B cell (primary cell): ENCODE measurements around the gene BIRC2. TPM values are rescaled to one million over a fixed set of nuclear protein-coding genes. Genes with fewer than 3 reads are reported as not detected.
A peak's percentile ranks its signal among the peaks of the same experiment; 100 is the strongest.

Experiments used
- ATAC-seq: fragments of 200-7000 bp; cut with Tn5 transposase; one replicate; pipeline ENCODE4 v1.10.0; 2021; ENCODE audit warnings: low read depth, mild to moderate bottlenecking, moderate number of reproducible peaks, moderate library complexity
- CTCF ChIA-PET: fragments of 350-600 bp; sonication (Branson Sonifier 250); formaldehyde crosslinking; loops from one replicate; lab custom pipeline; 2021; ENCODE audit warnings: antibody characterized with exemption, inconsistent platforms; lab: Charles Lee
- POLR2A ChIA-PET: fragments of 350-600 bp; sonication (Branson Sonifier 250); formaldehyde crosslinking; loops from one replicate; lab custom pipeline; 2021; ENCODE audit warnings: antibody characterized with exemption; lab: Charles Lee
- DNase-seq: peaks from one replicate; pipeline ENCODE4 v3.0.0; 2013
- H2AFZ ChIP-seq: 2 replicates; pipeline ENCODE4 v1.6.1; 2012; ENCODE audit warnings: mild to moderate bottlenecking, low read depth, low read length; ENCODE audit not compliant: insufficient read depth, poor library complexity, severe bottlenecking
- H3K27ac ChIP-seq, 2 donors: 1 replicate in 1 of 2; 2 replicates in 1 of 2; pipeline ENCODE4 v1.5.1; 2012 to 2013; ENCODE audit warnings: low read length in 2 of 2, mild to moderate bottlenecking in 2 of 2, moderate library complexity in 1 of 2
- H3K27me3 ChIP-seq, 4 experiments: fragments of 200-600 bp in 1 of 4; sonication (generic) in 1 of 4; replicated peaks in 1 of 4; 1 replicate in 2 of 4; 2 replicates in 2 of 4; pipeline versions ENCODE4 v1.6.1 to v1.7.0; 2013 to 2016; ENCODE audit warnings: low read length in 3 of 4, mild to moderate bottlenecking in 2 of 4, mixed read lengths in 1 of 4, moderate library complexity in 1 of 4; ENCODE audit not compliant: insufficient read depth in 4 of 4, control insufficient read depth in 3 of 4; ENCODE audit errors: control extremely low read depth in 1 of 4
- H3K36me3 ChIP-seq, 2 experiments: replicated peaks in 1 of 2; 1 replicate in 1 of 2; 2 replicates in 1 of 2; pipeline versions ENCODE4 v1.6.1 to v1.7.1; 2013; ENCODE audit warnings: low read length in 1 of 2; ENCODE audit not compliant: insufficient read depth in 2 of 2, control insufficient read depth in 1 of 2; ENCODE audit errors: control extremely low read depth in 1 of 2, extremely low read depth in 1 of 2
- H3K4me1 ChIP-seq, 2 donors: fragments of 200-600 bp in 1 of 2; sonication (generic) in 1 of 2; 1 replicate in 1 of 2; 2 replicates in 1 of 2; pipeline versions ENCODE4 v1.5.1 to v1.6.1; 2013 to 2017; ENCODE audit warnings: low read length in 2 of 2; ENCODE audit not compliant: control insufficient read depth in 2 of 2, insufficient read depth in 2 of 2
- H3K4me2 ChIP-seq: replicated peaks from 2 replicates; pipeline ENCODE3; 2012; ENCODE audit warnings: mild to moderate bottlenecking, low read depth, low read length; ENCODE audit not compliant: poor library complexity, severe bottlenecking
- H3K4me3 ChIP-seq, 5 experiments: fragments of 200-600 bp in 1 of 5; sonication (generic) in 1 of 5; 1 replicate in 3 of 5; 2 replicates in 2 of 5; pipeline versions ENCODE4 v1.5.1 to v1.7.0; 2011 to 2016; ENCODE audit warnings: low read length in 4 of 5, mild to moderate bottlenecking in 4 of 5, low read depth in 2 of 5, control low read depth in 1 of 5, moderate library complexity in 1 of 5; ENCODE audit not compliant: insufficient read depth in 1 of 5; ENCODE audit errors: control extremely low read depth in 1 of 5, extremely low read depth in 1 of 5
- H3K79me2 ChIP-seq: fragments of 200-600 bp; sonication (generic); one replicate; pipeline ENCODE4 v1.6.0; 2016; ENCODE audit warnings: low read length; ENCODE audit not compliant: control insufficient read depth, insufficient read depth
- H3K9ac ChIP-seq: fragments of 200-600 bp; sonication (generic); 2 replicates; pipeline ENCODE4 v1.6.1; 2017; ENCODE audit warnings: mild to moderate bottlenecking, low read length, moderate library complexity
- H3K9me3 ChIP-seq, 3 donors: one replicate each; pipeline versions ENCODE4 v1.6.1 to v1.7.1; 2013; ENCODE audit warnings: low read length in 2 of 3; ENCODE audit not compliant: control insufficient read depth in 2 of 3, insufficient read depth in 1 of 3; ENCODE audit errors: control extremely low read depth in 1 of 3
- H4K20me1 ChIP-seq: 2 replicates; pipeline ENCODE4 v1.6.0; 2012; ENCODE audit warnings: mild to moderate bottlenecking, low read length; ENCODE audit not compliant: insufficient read depth, control insufficient read depth, poor library complexity, severe bottlenecking
- H3K27ac Mint-ChIP-seq: one replicate; pipeline ENCODE4 v1.8.0; 2021; ENCODE audit warnings: mixed read lengths
- H3K27me3 Mint-ChIP-seq: one replicate; pipeline ENCODE4 v1.8.0; 2021; ENCODE audit warnings: mixed read lengths
- H3K4me1 Mint-ChIP-seq: one replicate; pipeline ENCODE4 v1.8.0; 2021; ENCODE audit warnings: mixed read lengths
- H3K4me3 Mint-ChIP-seq: one replicate; pipeline ENCODE4 v1.8.0; 2021; ENCODE audit warnings: mixed read lengths
- H3K9me3 Mint-ChIP-seq: one replicate; pipeline ENCODE4 v1.8.0; 2022; ENCODE audit warnings: mixed read lengths; ENCODE audit not compliant: insufficient read depth
- CTCF ChIP-seq: fragments of 200-600 bp; IDR thresholded peaks from one replicate; pipeline ENCODE4 v1.8.0; 2022; ENCODE audit warnings: antibody characterized with exemption, mild to moderate bottlenecking
- EZH2 ChIP-seq: IDR thresholded peaks from 2 replicates; pipeline ENCODE4 v1.6.1; 2012; ENCODE audit warnings: borderline replicate concordance, low read depth, mild to moderate bottlenecking, moderate library complexity, low read length; ENCODE audit not compliant: insufficient read depth, poor library complexity, severe bottlenecking
- intact Hi-C: fragments of 100-400 bp; cut with micrococcal nuclease; formaldehyde crosslinking; loops from one replicate; pipeline ENCODE4 v1.10.0; 2022
- polyA plus RNA-seq: library from polyadenylated mRNA; depleted of rRNA; stranded (reverse); fragments of >200 nt; gene quantifications from 2 replicates; pipeline ENCODE4 v1.2.3, GENCODE V29; 2012
- total RNA-seq, 2 donors: library from RNA; stranded (reverse); fragments of 120-200 nt in 1 of 2; gene quantifications; 1 replicate in 1 of 2; 2 replicates in 1 of 2; pipeline versions ENCODE4 v1.2.3 to v1.2.4, GENCODE V29; 2013 to 2022

BIRC2 gene
- total and polyA plus RNA-seq, 2 donors (not counting 1 experiment from before 2014, with no cell fraction given) = 20.1 to 51.0 TPM

- Histone ChIP-seq H3K79me2 (peaks cover 78% of the 10 kb centered on the region), H2AFZ (no peak overlapping the region), H3K27ac (peak overlapping the region; percentile 13 to 98), H3K27me3 (no peaks in the 10 kb centered on the region), H3K4me2 (peak overlapping the region; percentile 77), H3K9me3 (peaks cover 0 to 1% (median 0%) of the 10 kb centered on the region in 3 donors), H4K20me1 (peaks cover 62% of the 10 kb centered on the region), H3K9ac (peak overlapping the region; percentile 94), H3K4me1 (peaks cover 43 to 55% of the 10 kb centered on the region in 2 donors), H3K36me3 (peaks cover 15 to 57% of the 10 kb centered on the region in 2 experiments), H3K4me3 (peak overlapping the region; percentile 76 to 100 (median 92))
- Mint-ChIP-seq H3K4me3 (peak overlapping the region; percentile 100), H3K4me1 (peaks cover 59% of the 10 kb centered on the region), H3K27me3 (no peaks in the 10 kb centered on the region), H3K9me3 (no peaks in the 10 kb centered on the region), H3K27ac (peak overlapping the region; percentile 87)
- ATAC-seq = no peak
- ChIA-PET CTCF (interaction anchor here (0.7 to 17.9 kb wide), 11 partner anchors 12 to 346 kb away, joined by 3 to 588 read pairs (median 7); no protein-coding TSS in a partner anchor), POLR2A (interaction anchor here (7.6 kb wide), 1 partner anchor 25 kb away, joined by 105 read pairs; no protein-coding TSS in a partner anchor)
- no peak for DNase-seq
- intact Hi-C loops = loop anchor here (2.0 kb wide), 1 partner anchor 21 kb away; no protein-coding TSS in a partner anchor
- TF ChIP-seq CTCF (no peak), EZH2 (no peak)
Measured at GRCh38 chr11:102320188-102320587, 26.8 kb upstream of the BIRC2 start.

- H3K4me1 ChIP-seq = peaks cover 40 to 50% of the 10 kb centered on the region in 2 donors
- no peak for TF ChIP-seq EZH2
- no peak for TF ChIP-seq CTCF
- H3K79me2 ChIP-seq = peaks cover 82% of the 10 kb centered on the region
- H4K20me1 ChIP-seq = peaks cover 66% of the 10 kb centered on the region
- intact Hi-C loops = loop anchor here (2.0 kb wide), 1 partner anchor 20 kb away; no protein-coding TSS in a partner anchor
- DNase-seq = no peak
- peak overlapping the region; percentile 76 to 100 (median 92) for H3K4me3 ChIP-seq
- Mint-ChIP-seq H3K9me3 (no peaks in the 10 kb centered on the region), H3K27ac (peak overlapping the region; percentile 87), H3K4me1 (peaks cover 55% of the 10 kb centered on the region), H3K4me3 (peak overlapping the region; percentile 100), H3K27me3 (no peaks in the 10 kb centered on the region)
- H3K27me3 ChIP-seq = no peaks in the 10 kb centered on the region
- H3K27ac ChIP-seq = peak overlapping the region; percentile 13 to 98
- ChIA-PET POLR2A (interaction anchor here (7.6 kb wide), 1 partner anchor 26 kb away, joined by 105 read pairs; no protein-coding TSS in a partner anchor), CTCF (interaction anchor here (0.8 to 17.9 kb wide), 10 partner anchors 12 to 346 kb away, joined by 3 to 588 read pairs (median 8); no protein-coding TSS in a partner anchor)
- peaks cover 0 to 1% (median 0%) of the 10 kb centered on the region in 3 donors for H3K9me3 ChIP-seq
- H3K4me2 ChIP-seq = peak overlapping the region; percentile 77
- peak overlapping the region; percentile 94 for H3K9ac ChIP-seq
- peaks cover 15 to 62% of the 10 kb centered on the region in 2 experiments for H3K36me3 ChIP-seq
- H2AFZ ChIP-seq = no peak overlapping the region
- no peak for ATAC-seq
Measured at GRCh38 chr11:102320679-102321078, 26.3 kb upstream of the BIRC2 start.
